Stimulated activated CD8-positive, alpha-beta memory T cell treated with anti-CD3 and anti-CD28 coated beads, Interleukin-7, amount 100 ng/mL, for 48 hours (primary cell): ENCODE results near the gene EED.
"Not testable (repeated sequence)": the region's sequence is repeated elsewhere in the genome, so short reads cannot be mapped to it uniquely, and the experiment has no call there.

ENCODE experiments used
- DNase-seq, 2 donors: peaks; one replicate each; pipeline ENCODE4 v3.0.0-alpha.2; 2020; ENCODE audit warnings: low read depth in 1 of 2; ENCODE audit errors: extremely low read depth in 1 of 2

Gene EED

DNA sequence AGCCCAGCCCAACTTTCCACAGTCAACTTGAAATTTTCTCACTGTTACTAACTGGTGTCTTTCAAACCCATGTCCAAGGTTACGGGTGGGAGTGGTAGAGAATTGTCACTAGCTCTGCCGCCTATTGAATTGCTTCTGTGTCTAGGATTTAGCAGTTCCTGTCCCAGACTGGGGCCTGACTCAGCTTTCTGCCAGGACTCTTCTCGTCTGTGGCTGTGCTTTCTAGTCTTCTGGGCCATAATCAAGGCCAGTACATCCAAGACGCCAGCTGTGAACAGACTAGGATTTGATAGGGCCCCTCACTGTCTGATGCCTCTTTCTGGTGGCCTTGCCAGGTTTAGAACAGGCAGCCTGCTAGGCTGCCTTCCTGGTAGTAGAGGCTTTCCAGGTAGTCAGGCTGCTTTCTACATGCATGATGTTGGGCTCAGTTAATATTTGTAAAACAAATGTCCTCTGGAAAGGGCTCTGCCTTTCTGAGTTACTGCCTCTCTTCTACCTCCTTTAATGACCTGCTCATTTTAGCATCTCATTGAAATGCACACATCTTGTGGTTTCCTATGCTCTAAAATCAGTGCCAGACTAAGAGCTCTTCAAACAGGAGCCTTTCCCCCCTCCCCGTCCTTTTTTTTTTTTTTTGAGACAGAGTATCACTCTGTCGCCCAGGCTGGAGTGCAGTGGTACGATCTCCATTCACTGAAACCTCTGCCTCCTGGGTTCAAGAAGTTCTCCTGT, 44.4 kb downstream of the EED start:
- DNase-seq, result peak in 1 of 2 donors; percentile 37

DNA sequence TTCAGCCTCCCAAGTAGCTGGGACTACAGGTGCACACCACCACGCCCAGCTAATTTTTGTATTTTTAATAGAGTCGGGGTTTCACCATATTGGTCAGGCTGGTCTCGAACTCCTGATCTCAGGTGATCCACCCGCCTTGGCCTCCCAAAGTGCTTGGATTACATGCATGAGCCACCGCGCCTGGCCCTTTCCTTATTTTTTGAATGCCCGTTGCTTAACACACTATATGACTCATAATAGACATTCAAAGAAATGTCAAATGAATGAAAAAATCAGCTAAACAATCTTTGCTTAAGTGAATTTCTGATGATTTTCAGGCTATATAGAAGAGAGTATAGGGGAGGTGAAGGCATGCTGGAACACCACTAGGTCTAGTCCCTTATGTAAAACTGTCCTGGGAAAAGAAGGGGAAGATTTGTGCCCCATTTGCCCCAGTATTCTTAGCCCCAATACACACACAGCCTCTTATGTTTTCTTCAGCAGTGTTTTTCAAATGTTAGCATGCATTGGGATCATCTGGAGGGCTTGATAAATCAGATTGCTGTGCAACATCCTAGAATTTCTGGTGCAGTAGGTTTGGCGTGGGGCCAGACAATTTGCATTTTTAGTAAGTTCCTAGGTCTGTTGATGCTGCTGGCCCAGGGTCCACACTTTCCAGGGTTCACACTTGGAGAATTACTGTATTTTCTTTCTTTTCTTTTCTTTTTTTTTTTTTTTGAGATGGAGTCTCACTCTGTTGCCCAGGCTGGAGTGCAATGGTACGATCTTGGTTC, 45.1 kb downstream of the EED start:
- DNase-seq, result not testable (repeated sequence)

DNA sequence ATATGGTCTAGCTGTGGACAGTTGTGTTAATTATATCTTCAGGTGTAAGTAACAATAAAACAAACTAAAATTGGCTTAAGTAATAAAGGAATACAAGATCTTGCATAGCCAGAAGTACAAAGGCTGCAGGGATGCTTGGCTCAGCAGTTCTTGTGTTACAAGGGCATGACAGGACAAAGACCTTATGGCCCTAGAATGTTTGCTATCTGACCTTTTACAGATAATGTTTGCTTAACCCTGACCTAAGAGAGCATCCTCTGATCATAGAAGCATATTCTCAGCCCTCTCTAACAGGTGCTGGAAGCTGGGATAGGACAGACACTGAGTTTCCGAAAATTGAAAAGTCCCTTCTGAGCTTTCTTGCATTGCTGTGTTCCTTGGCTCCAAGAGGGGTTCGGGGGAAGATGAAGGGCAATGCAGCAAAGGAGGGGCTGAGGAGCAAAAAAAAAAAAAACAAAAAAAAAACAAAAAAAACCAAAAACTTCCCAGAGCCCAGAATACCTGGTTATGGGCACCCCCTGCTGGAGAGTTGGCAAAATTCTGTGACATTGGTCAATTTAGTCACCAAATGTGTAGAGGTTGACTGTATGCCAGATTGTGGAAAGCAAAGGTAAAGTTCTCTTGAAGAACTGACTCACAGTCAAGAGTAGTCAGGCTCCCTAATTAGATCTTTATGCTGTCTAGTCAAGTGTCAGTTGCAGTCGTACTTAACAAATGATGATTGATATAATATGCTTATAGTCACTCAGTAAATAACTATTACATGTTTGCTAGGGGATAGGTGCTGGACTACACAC, 47.1 kb downstream of the EED start:
- DNase-seq, result peak in 1 of 2 donors; percentile 70

DNA sequence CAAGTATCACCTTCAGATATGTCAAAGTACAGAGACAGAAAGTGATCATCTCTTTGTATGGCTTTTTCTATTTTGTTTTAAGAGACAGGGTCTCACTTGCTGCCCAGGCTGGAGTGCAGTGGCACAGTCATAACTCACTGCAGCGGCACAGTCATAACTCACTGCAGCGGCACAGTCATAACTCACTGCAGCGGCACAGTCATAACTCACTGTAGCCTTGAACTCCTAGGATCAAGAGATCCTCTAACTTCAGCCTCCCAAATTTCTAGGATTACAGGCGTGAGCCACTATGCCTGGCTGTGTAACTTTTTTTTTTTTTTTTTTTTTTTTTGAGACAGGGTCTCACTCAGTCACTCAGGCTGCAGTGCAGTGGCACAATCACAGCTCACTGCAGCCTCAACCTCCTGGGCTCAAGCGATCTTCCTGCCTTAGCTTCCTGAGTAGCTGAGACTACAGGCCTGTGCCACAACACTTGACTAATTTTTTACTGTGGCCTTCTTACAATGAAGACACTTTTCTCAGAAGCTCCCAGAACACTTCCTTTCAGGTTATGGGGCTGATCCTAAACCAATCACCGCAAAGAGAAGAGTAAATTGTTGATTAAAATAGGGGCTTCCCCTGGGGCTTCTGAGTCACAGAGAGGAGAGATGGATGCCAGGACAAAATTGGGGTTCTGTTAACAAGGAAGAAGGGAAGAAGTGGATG, 48.5 kb downstream of the EED start:
- DNase-seq, result peak in 1 of 2 donors; percentile 66

DNA sequence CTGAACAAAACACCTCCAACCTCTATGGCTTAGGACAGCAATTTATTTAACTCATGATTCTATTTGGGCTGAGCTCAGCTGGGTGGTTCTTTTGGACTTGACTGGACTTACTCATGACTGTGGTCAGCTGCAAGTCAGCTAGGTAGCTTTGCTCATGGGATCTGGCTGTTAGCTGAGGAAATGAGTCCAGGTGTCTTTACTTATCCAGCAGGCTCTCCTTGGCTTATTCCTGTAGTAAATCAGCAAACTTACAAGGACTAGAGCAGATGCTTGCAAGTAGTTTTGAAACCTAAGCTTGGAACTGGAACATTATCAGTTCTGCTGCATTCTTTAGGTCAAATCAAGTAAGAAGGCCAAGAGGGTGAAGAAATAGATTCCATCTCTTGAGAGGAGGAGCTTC, 49.5 kb downstream of the EED start:
- no peak for DNase-seq

DNA sequence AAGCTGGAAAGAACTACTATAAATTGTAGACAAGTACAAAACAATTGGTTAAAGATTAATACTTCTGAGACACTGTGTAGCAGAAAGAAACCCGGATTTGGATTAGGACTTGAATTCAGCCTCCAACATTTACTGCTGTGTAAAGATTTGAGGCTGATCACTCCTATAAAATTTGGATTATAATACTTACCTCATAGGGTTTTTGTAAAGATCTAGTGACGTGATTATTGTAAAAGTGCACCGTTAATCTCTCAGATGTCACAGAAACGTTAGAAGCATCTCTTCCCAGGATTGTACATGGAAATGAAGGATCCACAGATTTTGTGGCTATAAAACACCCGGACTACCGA, 57.2 kb downstream of the EED start:
- no peak for DNase-seq

DNA sequence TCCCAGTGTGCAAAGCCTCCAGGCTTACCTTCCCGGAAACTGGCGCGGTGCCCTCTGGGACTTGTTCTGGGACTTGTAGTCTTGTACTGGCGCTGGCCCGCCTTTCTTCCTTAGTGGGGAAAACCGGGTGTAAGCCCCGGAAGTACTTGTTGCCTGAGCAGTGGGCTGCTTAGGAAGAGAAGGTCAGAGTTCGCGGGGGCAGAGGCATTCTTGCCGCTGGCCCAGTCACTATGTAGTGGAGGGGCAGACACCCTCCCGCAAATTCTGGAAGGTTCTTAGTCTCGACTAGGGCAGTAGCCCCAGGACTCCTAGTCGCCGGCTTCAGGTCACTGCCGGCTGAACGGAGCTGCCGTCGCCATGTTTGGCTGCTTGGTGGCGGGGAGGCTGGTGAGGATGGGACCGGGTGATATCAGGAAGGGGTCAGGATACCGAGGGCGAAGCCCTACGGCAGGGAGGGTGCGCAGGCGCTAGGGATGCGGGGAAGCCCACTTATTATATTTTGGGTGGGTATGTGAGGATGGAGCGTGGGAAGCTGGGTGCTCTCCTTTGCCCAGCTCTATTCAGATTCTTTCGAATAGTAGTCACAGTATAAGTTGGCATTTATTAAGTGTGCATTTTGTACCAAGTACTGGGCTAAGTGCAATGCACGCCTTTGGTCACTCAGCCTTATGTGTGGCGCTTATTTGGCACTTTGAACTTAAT, 57.7 kb downstream of the EED start, which contains the start of gene HIKESHI:
Gene HIKESHI (plus strand): TSS at position 149 of the 702 bp plus-strand sequence. CDS start 209 bp downstream, at position 358.
- DNase-seq, result peak; percentile 77 to 96

DNA sequence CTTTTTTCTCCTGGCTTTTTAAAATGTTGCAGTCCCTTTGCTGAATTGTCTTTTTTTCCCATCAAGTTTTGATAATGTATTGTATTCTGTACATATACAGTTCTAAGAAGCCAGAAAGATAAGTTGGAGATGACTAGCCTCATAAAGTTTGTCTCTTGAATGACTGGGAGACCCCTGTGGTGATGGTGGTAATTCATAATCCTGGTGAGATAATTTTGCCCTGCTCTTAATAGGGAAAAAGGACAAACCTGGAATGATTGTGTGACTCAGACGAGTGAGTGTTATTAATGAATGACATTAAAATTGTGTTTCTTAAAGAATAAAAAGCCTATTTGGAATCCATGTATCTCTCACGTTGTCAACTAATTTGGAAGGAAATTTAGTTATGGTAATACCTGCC, 58.7 kb downstream of the EED start:
- DNase-seq, result no peak

DNA sequence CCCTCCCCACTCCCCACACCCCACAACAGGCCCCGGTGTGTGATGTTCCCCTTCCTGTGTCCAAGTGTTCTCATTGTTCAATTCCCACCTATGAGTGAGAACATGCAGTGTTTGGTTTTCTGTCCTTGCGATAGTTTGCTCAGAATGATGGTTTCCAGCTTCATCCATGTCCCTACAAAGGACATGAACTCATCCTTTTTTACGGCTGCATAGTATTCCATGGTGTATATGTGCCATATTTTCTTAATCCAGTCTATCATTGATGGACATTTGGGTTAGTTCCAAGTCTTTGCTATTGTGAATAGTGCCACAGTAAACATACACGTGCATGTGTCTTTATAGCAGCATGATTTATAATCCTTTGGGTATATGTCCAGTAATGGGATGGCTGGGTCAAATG, 64.2 kb downstream of the EED start:
- DNase-seq, result not testable (repeated sequence)

DNA sequence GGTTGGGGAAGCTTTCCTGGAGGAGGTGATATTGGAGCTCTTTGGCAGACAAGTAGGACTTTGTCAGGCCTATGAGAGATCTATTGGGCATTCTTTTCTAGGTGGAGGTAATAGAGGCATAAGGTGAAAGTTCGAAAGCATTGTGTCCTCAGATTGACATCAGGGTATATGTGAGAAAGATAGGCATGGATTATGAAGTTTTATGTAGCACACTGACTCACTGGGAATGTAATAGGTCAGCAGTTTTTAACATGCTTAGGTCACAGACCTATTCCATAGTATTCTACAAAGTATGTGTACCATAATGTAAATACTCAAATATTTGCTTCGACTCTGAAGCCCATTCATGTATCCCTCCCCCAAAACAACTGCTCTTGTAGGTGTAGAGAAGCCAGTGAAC, 69.2 kb downstream of the EED start:
- no peak for DNase-seq

DNA sequence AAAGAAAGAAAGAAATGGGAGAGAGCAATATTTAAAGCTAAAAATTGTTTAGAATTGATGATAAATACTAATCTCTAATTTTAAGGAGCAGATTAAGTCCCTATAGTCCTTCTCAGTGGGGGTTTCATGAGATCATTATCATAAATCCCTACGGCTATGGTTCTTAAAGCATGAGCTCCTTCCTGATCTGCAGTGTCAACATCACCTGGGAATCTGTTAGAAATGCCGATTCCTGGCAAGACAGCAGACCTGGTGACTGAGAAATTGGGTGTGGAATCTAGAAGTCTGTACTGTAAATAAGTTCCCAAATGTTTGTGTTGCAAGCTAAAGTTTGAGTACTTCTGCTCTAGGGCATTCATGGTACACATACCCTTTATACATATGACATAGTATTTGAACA, 70.1 kb downstream of the EED start:
- DNase-seq, result no peak
